Psoas muscle (tissue), 8 donors: Measurements from ENCODE around the gene PANK3. TPM values are rescaled to one million over a fixed set of nuclear protein-coding genes. Genes with fewer than 3 reads are reported as not detected.

Experiments used
- ATAC-seq, 4 donors: fragments of 200-7000 bp; cut with Tn5 transposase; one replicate each; pipeline ENCODE4 v1.9.1; 2020; ENCODE audit warnings: moderate library complexity in 3 of 4, mild to moderate bottlenecking in 2 of 4
- DNase-seq, 2 donors: peaks; one replicate each; pipeline ENCODE4 v3.0.0-alpha.2; 2020
- H3K27ac ChIP-seq: fragments of 200-600 bp; one replicate; pipeline ENCODE4 v1.8.0; 2022
- H3K27me3 ChIP-seq, 3 donors: fragments of 200-600 bp in 1 of 3; one replicate each; pipeline versions ENCODE4 v1.6.1 to v1.8.0; 2013 to 2022; ENCODE audit warnings: low read length in 2 of 3, mild to moderate bottlenecking in 2 of 3, moderate library complexity in 1 of 3; ENCODE audit not compliant: insufficient read depth in 3 of 3
- H3K36me3 ChIP-seq, 2 donors: fragments of 200-600 bp in 1 of 2; one replicate each; pipeline versions ENCODE4 v1.6.1 to v1.8.0; 2013 to 2022; ENCODE audit warnings: low read depth in 1 of 2, mild to moderate bottlenecking in 1 of 2, moderate library complexity in 1 of 2; ENCODE audit not compliant: insufficient read depth in 1 of 2
- H3K4me1 ChIP-seq: fragments of 200-600 bp; one replicate; pipeline ENCODE4 v1.8.0; 2022
- H3K4me3 ChIP-seq: fragments of 200-600 bp; one replicate; pipeline ENCODE4 v1.8.0; 2022; ENCODE audit warnings: mild to moderate bottlenecking
- H3K9me3 ChIP-seq: fragments of 200-600 bp; one replicate; pipeline ENCODE4 v1.8.0; 2022
- WGBS, 3 donors: extraction: QIAGEN DNeasy Blood & Tissue Kit; methylation state at CpG; one replicate each; pipeline versions ENCODE4 v1.1.6 to v1.1.7; 2013; 5-methylcytosine and 5-hydroxymethylcytosine counted together
- intact Hi-C, 2 donors: fragments of 100-400 bp; cut with DNase I; formaldehyde crosslinking; loops; one replicate each; pipeline versions ENCODE4 v1.11.0 to v1.14.2; 2022
- polyA plus RNA-seq, 3 donors: library from polyadenylated mRNA; stranded (reverse); fragments of 200-250 nt; gene quantifications; one replicate each; pipeline ENCODE4 v1.2.3, GENCODE V29; 2013
- total RNA-seq, 4 donors: library from RNA; stranded (reverse); fragmentation: NEBNext Ultra II Directional in 2 of 4; extraction: Animal tissue kit (Norgen Biotek cat#: 25700) in 2 of 4; gene quantifications; one replicate each; pipeline versions ENCODE4 v1.2.1 to v1.2.4, GENCODE V29; 2021 to 2023
- TF ChIP-seq, protein P1 (sequence below): fragments of 200-600 bp; IDR thresholded peaks from one replicate; pipeline ENCODE4 v1.8.0; 2022; ENCODE audit warnings: antibody characterized with exemption
- donor health status: healthy with polysubstance abuse.
- donor health status: DM: no; HTN: no; CAD: no; lungs with moderate emphysema.
- donor health status: Bipolar disorder and iron deficiency.
- donor health status: healthy.
- donor health status: DM: yes; HTN: yes; CAD: no.
- donor health status: DM: no; HTN: no; CAD: no.
- donor health status: DM: no; HTN: no; CAD: no.
- donor health status: DM: yes; HTN: yes; CAD: no.

The PANK3 gene
- total and polyA plus RNA-seq, 7 donors: 5.6 to 30.7 (median 26.8) TPM

- intact Hi-C loops: no loop called here
- ATAC-seq (no peak), DNase-seq (no peak)
- no peak overlapping the region for H3K27ac ChIP-seq
- H3K36me3 ChIP-seq: peaks cover 4 to 91% of the 10 kb centered on the region in 2 donors
- no peaks in the 10 kb centered on the region for H3K4me1 ChIP-seq
- H3K27me3 ChIP-seq: no peaks in the 10 kb centered on the region
- H3K4me3 ChIP-seq: no peak overlapping the region
- no peaks in the 10 kb centered on the region for H3K9me3 ChIP-seq
- WGBS, 3 donors: 95 to 97% (median 97%) methylated on average over 1 of the region's 1 CpG
- TF ChIP-seq, protein P1, sequence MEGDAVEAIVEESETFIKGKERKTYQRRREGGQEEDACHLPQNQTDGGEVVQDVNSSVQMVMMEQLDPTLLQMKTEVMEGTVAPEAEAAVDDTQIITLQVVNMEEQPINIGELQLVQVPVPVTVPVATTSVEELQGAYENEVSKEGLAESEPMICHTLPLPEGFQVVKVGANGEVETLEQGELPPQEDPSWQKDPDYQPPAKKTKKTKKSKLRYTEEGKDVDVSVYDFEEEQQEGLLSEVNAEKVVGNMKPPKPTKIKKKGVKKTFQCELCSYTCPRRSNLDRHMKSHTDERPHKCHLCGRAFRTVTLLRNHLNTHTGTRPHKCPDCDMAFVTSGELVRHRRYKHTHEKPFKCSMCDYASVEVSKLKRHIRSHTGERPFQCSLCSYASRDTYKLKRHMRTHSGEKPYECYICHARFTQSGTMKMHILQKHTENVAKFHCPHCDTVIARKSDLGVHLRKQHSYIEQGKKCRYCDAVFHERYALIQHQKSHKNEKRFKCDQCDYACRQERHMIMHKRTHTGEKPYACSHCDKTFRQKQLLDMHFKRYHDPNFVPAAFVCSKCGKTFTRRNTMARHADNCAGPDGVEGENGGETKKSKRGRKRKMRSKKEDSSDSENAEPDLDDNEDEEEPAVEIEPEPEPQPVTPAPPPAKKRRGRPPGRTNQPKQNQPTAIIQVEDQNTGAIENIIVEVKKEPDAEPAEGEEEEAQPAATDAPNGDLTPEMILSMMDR: no peak
Observed at GRCh38 chr5:168563959-168564358, 15.2 kb downstream of the PANK3 start.

DNA sequence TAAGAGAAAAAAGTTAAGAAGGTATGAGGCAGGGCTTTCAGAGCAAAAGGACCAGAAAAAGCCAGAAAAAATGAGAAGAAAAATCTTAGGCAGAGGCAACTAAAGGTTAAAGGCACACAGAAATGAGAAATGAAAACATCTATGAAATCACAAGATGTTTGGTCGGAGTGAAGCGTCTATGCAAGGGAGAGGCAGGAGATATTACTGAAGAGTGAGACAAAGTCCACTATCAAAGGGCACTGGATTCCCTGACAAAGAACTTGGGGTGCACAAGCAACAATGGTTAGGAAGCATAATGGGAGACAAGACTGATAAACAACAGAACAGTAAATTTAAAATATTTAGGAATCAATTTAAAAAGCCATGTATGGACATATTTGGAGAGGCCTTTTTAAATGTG lies 16.9 kb downstream of the PANK3 start:
- Histone ChIP-seq H3K4me3 (no peak overlapping the region), H3K9me3 (no peaks in the 10 kb centered on the region), H3K4me1 (no peaks in the 10 kb centered on the region), H3K36me3 (peaks cover 9 to 93% of the 10 kb centered on the region in 2 donors), H3K27ac (no peak overlapping the region), H3K27me3 (no peaks in the 10 kb centered on the region)
- ATAC-seq: no peak
- intact Hi-C loops: no loop called here
- WGBS, 3 donors: 86 to 93% (median 87%) methylated on average over 2 of the region's 2 CpGs
- no peak for DNase-seq
- TF ChIP-seq, protein P1: no peak

DNA sequence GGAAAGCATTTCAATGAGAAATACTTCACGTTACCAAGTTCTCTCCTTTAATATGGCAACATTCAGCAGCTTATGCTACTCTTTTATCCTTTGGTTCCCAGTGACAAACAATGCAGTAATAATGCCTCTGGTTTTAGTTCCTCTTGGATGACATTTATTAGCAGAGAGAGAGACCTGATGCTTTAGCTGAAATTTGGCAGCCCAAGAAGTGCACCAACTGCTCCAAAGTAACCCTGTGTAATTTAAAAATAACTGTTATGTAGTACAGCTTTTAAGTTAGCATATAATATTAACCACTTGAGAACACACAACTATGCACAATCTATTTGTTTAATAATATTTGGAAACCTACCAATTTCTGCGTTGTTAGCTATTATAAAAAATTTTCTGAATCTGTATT lies 21.8 kb downstream of the PANK3 start:
- no peaks in the 10 kb centered on the region for H3K9me3 ChIP-seq
- DNase-seq (no peak), ATAC-seq (peak in 2 of 4 donors; percentile 38 to 58)
- H3K4me1 ChIP-seq: peaks cover 2% of the 10 kb centered on the region
- WGBS, 3 donors: 78 to 86% (median 79%) methylated on average over 2 of the region's 2 CpGs
- peaks cover 17 to 81% of the 10 kb centered on the region in 2 donors for H3K36me3 ChIP-seq
- TF ChIP-seq, protein P1: no peak
- intact Hi-C loops: loop anchor here in 1 of 2 donors (5.0 kb wide), 1 partner anchor 65 kb away; no protein-coding TSS in a partner anchor
- no peak overlapping the region for H3K27ac ChIP-seq
- H3K4me3 ChIP-seq: no peak overlapping the region
- H3K27me3 ChIP-seq: no peaks in the 10 kb centered on the region

- DNase-seq (no peak), ATAC-seq (no peak)
- Histone ChIP-seq H3K9me3 (no peaks in the 10 kb centered on the region), H3K36me3 (peaks cover 10 to 46% of the 10 kb centered on the region in 2 donors), H3K4me1 (peaks cover 12% of the 10 kb centered on the region), H3K27me3 (no peaks in the 10 kb centered on the region), H3K27ac (no peak overlapping the region), H3K4me3 (no peak overlapping the region)
- WGBS, 3 donors: 92 to 95% (median 93%) methylated on average over 2 of the region's 2 CpGs
- TF ChIP-seq, protein P1: no peak
- intact Hi-C loops: no loop called here
Observed at GRCh38 chr5:168553377-168554130, 25.6 kb downstream of the PANK3 start.
